ENCODE measurements around the gene ZC3H12C. TPM values are rescaled to one million over a fixed set of nuclear protein-coding genes. Genes with fewer than 3 reads are reported as not detected.
"Not testable (repeated sequence)": the region's sequence is repeated elsewhere in the genome, so short reads cannot be mapped to it uniquely, and the experiment has no call there.

ZC3H12C gene
- total RNA-seq, 1 donor from 2014 or later: 4.7 TPM

- not testable (repeated sequence) for DNase-seq (ENCODE audit: low spot score); ATAC-seq
Observed at GRCh38 chr11:110208678-110209312, 115.6 kb downstream of the ZC3H12C start.

DNA sequence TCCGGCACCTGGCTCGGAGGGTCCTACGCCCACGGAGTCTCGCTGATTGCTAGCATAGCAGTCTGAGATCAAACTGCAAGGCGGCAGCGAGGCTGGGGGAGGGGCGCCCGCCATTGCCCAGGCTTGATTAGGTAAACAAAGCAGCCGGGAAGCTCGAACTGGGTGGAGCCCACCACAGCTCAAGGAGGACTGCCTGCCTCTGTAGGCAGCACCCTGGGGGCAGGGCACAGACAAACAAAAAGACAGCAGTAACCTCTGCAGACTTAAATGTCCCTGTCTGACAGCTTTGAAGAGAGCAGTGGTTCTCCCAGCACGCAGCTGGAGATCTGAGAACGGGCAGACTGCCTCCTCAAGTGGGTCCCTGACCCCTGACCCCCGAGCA lies 116.1 kb downstream of the ZC3H12C start:
- ATAC-seq; DNase-seq (ENCODE audit: low spot score): not testable (repeated sequence)

GRCh38 chr11:110217223-110217877 lies 124.2 kb downstream of the ZC3H12C start:
- no peak for ATAC-seq

GRCh38 chr11:110217936-110218335 lies 124.7 kb downstream of the ZC3H12C start:
- ATAC-seq (no peak), DNase-seq (ENCODE audit: low spot score) (no peak)

More at GRCh38 chr11:110217223-110217877, 124.2 kb downstream of the ZC3H12C start:
- DNase-seq (ENCODE audit: low spot score): no peak

DNA sequence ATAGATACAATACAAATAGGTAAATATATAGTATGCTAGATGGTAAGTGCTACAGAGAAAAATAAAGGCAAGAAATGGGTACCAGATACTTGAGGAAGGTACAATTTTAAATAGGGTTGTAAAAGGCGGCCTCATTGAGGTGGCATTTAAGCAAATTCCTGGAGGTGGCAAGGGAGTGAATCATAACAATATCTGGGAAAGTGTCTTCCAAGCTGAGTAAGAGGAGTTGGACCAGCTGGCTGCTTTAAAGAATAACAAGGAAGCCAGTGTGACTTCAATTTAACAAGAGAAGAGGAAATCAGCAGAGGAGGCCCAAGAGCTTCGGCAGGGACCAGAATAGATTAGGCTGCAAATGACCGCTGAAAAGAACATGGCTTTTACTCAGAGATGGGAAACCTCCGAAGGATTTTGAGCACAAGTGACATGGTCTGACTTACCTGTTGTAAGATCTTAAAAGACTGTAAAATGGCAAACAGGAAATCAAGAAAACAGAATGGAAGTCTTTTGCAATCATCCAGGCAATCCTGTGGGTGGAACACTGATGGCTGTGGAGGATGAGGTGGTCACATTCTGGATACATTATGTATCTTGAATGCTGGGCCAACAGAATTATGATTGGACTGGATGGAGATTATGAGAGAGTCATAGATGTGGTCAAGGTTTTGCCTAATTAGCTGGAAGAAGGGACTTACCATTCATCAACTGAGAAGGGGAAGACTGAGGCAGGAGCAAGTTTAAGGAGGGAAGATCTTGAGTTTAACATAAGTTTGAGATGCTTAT lies 126.0 kb downstream of the ZC3H12C start:
- DNase-seq (ENCODE audit: low spot score) (no peak), ATAC-seq (no peak)

Other genes with a start within 250 kb of the ZC3H12C start
- 77.7 TPM for gene RDX, start 203.2 kb downstream of the ZC3H12C start, total RNA-seq